Suppressor macrophage treated with lipopolysaccharide for 4 hours (primary cell): ENCODE data around the gene ADGRB2.

Source experiments
- DNase-seq: peaks from one replicate; pipeline ENCODE4 v3.0.0-alpha.2; 2020

ADGRB2 gene, protein sequence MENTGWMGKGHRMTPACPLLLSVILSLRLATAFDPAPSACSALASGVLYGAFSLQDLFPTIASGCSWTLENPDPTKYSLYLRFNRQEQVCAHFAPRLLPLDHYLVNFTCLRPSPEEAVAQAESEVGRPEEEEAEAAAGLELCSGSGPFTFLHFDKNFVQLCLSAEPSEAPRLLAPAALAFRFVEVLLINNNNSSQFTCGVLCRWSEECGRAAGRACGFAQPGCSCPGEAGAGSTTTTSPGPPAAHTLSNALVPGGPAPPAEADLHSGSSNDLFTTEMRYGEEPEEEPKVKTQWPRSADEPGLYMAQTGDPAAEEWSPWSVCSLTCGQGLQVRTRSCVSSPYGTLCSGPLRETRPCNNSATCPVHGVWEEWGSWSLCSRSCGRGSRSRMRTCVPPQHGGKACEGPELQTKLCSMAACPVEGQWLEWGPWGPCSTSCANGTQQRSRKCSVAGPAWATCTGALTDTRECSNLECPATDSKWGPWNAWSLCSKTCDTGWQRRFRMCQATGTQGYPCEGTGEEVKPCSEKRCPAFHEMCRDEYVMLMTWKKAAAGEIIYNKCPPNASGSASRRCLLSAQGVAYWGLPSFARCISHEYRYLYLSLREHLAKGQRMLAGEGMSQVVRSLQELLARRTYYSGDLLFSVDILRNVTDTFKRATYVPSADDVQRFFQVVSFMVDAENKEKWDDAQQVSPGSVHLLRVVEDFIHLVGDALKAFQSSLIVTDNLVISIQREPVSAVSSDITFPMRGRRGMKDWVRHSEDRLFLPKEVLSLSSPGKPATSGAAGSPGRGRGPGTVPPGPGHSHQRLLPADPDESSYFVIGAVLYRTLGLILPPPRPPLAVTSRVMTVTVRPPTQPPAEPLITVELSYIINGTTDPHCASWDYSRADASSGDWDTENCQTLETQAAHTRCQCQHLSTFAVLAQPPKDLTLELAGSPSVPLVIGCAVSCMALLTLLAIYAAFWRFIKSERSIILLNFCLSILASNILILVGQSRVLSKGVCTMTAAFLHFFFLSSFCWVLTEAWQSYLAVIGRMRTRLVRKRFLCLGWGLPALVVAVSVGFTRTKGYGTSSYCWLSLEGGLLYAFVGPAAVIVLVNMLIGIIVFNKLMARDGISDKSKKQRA (N-terminal part only)

DNA sequence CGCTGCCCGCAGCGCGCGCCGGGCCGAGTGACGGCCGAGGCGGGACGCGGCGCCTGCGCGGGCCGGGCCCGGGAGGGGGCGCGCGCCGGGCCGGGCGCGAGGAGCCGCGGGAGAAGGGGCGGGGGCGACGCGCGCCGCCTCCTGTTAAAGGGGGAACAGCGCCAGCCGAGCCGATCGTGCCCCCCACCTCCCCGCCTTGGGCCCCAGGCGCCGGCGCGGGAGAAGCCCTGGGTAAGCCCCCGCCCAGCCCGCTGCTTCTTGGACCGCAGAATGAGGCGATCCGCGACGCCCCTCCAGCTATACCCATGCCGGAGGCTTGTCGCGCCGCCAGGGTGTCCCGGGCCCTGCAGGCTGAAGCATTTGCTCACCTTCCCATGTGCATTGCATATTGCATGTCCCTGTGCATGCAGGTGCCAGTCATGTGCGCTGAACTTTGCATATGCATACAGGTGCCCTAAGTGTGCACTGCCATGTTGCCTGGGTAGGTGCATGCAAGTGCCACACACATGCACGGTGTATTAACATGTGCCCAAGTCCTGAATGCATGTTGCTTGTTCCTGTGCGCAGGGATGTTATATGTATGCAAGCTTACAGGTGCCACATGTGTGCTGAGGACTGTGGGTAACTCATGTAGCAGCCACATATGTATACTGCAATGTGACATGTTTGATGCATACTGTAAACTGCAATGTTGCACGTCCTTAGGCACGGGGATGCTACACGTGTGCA lies at the start of gene ADGRB2:
TSS of gene ADGRB2 (minus strand) at position 29 of the 729 bp plus-strand sequence. CDS start 7,119 bp downstream, outside the sequence.
- no peak for DNase-seq

DNA sequence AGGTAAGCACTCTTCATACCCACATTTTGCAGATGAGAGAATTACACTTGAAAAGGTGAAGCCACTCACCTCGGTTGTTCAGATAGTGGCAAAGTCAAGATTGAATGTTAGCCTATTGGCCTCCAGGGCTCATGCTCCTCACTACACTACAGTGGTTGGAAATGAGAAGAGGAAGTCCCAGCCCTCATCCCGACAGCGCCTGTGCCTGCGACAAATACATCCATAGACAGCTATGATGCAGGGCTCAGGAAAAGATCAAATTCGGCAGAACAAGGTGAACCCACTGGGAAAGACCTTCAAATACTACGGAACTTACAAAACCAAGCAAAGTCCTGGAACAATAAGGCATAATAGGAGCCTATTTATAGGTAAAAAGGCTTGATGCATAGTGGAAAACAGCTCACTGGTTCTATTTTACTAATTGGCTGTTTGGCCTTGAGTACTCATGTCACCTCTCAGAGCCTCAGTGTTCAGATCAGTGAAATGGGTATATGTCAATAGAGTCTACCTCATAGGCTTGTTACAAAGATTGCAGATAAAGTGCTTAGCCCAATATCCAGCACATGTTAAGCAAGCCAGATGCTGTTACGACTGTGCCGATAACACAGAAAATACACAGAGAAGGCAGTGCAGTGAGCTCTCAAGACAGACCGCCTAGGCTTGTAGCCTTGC lies 48.2 kb upstream of the ADGRB2 start:
- no peak for DNase-seq

DNA sequence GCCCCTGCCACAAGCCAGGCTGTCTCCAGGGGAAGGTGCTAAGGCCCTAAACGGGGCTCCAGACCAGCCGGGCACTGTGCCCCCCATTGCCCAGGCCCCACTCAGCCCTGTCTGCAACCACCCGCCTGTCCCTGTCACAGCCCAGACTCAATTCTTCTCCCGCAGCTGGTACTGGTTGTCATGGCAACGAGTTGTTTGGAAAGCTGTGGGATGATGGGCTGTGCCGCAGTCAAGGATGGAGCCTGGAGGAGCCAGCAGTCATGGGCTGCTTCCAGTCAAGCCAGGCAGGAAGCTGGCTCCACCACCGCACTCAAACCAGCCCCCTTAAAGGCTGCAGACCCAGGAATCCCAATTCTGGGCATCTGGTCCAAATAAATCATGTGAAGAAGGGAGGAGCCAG lies 47.5 kb upstream of the ADGRB2 start:
- no peak for DNase-seq

DNA sequence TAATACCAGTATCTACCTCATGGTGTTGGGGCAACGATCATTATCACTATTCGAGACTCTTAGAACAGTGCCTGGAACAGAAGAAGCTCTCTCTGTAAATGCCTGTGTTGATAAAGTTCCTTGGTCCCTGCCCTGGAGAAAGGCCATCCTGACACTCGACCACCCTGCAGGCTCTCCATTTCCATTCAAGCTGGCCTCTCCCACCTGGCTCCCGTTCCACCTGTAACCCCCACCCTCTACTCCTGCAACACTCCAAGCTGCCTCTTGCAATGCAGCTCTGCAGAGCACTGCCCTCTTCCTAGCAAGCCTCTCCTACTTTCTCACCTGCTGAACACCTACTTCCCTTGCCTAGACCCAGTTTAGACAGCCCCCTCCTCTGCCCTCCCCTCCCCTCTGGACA lies 45.6 kb upstream of the ADGRB2 start:
- no peak for DNase-seq

DNA sequence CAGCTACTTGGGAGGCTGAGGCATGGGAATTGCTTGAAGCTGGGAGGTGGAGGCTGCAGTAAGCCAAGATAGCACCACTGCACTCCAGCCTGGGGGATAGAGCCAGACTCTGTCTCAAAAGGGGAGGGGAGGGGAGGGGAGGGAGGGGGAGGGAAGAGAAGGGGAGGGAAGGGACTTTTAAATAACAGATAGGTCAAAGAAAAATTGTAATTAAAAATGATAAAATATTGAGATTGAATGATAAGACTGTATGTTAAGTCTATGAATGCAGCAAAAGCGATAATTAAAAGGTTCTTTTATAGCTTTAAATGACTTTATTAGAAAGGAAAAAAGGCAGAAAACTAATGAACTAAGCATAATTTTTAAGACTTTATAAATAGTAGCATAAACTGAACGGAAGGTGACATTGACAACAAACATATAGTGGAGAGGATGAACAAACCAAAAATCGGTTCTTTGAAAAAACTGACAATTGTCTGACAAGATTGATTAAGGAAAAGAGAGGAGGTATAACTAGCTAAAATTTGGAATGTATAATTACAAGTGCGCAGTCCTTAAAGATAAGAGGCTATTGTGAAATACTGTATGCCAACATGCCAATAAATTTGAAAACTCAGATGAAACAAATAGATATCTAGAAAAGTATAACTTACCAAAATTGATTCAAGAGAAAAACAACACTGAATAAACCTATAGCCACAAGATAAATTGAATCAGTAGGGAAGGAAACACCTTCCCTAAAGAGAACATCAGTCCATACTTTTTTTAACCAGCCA lies 43.3 kb upstream of the ADGRB2 start:
- DNase-seq = no peak

DNA sequence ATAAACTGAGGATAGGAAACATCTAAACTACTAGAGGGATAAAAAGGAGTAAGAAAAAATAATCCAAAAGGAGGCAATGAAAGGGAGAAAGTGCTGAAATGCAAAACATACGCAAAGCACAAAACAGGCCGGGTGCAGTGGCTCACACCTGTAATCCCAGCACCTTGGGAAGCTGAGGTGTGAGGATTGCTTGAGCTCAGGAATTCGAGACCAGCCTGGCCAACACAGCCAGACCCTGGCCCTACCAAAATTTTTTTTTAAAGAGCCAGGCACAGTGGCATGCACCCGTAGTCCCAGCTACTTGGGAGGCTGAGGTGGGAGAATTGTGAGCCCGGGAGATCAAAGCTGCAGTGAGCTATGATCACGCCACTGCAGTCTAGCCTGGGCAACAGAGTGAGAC lies 41.2 kb upstream of the ADGRB2 start:
- DNase-seq = no peak

DNA sequence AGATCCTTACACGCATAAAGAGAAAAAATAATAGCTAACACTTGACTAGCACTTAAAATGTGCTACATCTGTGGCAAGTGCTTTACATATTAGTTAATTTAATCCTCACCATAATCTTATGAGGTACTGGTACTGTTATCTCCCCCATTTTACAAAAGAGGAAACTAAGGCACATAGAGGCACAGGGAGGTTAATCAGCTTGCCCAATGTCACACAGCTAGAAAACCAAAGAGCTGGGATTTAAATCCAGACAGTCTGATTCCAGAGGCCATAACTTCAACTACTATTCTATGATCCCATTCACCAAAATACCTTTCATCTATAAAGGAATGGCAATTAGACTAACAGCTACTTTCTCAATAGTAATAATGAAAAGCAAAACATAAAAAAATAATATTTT lies 40.0 kb upstream of the ADGRB2 start:
- no peak for DNase-seq

DNA sequence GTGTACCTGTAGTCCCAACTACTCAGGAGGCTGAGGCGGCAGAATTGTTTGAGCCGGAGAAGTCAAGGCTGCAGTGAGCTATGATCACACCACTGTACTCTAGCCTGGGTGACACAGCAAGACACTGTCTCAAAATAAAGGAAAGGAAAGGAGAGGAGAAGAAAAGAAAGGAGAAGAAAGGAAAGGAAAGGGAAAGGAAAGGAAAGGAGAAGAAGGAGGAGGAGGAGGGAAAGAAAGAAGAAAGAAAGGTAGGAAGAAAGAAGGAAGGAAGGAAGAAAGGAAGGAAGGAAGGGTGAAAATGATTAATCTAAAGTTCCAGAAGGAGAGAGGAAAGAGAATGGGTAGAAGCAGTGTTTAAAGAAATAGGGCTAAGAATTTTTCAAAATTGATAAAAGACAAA lies 39.5 kb upstream of the ADGRB2 start:
- no peak for DNase-seq

DNA sequence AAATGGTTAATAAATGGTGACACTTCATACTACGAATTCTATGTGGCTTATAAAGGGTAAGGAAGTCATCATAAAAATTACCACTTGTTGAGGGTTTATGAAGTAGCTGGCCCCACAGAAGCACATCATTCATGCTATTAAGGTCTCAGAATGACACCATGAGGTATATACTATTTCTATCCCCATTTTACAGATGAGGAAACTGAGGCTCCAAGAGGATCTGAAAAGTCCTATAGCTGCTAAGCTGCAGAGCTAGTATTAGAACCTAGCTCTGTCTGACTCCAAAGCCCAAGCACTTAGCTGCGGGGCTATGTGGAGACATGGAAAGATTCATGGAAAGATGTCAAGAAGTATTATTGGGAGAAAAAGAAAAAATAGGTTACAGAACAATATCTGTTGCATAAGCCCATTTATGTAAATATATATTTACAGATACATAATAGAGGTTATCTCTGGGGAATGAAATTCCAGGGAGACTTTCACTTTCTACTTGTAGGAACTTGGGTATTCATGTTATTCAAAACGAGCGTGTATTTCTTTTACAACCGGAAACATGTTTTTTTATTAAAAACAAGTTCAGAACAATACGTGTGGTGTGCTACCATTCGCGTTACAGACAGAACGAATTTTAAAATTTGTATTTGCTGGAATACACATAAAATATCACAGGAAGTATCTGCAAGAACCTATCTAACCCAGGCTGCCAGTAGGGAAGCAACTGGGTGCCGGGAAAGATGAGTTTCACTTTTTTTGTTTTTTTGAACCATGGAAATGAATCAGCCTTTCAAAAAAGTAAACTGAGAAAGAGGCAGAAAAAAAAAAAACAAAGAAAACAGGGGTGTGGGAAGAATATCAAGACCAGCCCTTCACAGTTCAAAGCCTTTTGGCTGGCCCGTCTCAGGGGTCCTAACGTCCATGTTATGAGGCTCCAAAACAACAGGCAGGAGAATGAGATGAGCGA lies 38.3 kb upstream of the ADGRB2 start:
- peak; percentile 37 for DNase-seq

DNA sequence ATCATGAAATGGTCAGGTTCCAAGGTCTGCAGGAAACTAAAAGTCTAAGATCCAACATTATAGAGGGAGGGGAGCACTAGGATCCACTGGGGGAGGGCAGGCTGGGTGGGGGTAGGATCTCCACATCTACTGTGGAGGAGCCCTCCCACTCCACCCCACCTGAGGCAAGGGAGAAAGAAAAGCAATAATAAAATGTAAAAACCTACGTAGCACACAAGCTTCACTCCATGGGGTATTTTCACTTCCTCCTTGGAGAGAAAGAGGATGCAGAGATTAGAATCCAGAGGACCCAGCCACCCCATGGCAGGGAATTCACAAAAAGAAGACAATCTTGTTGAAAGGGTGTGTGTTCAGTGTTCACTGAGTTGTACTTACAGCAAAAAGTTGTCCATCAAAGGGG lies 37.3 kb upstream of the ADGRB2 start:
- peak; percentile 64 for DNase-seq

DNA sequence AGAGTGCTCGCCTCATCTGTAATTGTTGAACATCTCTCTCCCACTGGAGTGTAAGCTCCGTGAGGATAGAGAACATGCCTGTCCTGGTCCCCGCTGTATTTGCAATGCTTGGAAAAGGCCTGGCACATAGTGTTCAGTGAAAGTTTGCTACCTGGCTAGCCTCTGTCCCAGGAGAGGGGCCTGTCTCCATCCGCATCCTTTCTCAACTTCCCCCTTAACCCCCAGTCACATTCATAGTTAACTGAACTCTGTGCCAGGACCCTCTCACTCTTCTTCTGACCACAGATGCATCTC lies 36.5 kb upstream of the ADGRB2 start:
- DNase-seq = no peak

DNA sequence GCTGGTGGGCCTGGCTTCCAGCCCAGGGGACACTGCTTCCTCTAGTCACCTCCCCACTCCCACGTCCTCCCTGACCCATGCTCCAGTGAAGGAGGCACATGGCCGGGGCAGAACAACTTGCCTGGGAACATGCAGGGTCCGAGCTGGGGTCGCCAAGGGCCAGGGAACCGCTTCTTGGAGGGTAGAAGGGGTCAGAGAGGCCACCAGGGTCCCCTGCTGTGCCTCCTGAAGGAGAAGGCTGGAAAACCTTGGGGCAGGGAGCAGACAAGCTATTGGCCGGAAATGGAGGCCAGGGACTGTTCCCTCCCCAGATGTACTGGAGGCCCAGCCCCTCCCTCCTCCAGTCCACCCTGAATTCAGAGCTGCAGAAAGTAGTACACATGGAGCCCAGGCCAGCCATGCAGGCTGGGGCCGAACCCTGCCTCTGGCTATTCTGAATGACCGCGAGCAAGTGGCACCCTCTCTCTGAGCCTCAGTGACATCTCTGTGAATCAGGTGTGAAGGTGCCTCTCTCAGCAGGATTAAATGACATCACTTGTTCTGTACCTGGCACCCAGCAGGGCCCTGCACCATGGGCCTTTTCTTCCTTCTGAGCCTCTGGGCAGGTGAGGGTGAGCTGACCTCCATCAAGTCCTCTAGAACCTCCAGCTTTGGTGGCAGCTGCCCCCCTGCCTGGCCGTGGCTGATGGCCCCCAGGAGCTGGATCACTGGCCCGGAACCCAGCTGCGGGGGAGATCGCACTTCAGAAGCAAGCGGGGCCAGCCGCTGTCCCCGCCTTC lies 35.9 kb upstream of the ADGRB2 start:
- no peak for DNase-seq

DNA sequence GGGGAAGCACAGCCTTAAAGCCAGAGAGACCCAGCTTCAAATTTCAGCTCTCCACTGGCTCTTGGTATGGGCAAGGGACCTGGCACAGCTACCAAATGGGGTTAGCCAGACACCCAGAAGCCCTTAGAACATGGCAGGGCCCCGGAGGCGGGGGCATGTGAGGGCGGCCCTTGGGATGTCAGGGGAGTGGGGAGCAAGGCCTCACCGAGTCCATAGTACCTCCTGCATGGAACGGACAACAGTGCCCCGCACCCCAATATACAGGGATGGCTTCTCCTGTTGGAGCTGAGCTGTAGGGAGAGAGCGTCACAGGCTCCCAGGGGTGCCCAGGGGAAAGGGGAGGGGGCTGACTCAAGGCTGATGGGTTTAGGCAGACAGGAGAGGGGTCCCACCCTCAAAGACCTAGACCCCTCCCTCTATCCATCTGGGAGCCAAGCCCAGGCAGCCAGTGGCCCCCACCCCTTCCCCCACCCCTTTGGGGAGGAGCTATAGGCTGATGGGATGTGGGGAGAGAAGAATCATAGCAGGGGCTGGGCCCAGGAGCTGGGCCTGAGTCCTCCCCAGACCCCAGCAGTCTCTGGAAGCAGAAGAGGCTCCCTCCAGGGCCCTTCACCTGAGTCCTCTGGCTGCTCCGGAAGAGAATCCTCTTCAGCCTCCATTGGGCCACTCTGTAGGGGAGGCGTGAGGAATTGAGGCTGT lies 35.2 kb upstream of the ADGRB2 start:
- DNase-seq = no peak

DNA sequence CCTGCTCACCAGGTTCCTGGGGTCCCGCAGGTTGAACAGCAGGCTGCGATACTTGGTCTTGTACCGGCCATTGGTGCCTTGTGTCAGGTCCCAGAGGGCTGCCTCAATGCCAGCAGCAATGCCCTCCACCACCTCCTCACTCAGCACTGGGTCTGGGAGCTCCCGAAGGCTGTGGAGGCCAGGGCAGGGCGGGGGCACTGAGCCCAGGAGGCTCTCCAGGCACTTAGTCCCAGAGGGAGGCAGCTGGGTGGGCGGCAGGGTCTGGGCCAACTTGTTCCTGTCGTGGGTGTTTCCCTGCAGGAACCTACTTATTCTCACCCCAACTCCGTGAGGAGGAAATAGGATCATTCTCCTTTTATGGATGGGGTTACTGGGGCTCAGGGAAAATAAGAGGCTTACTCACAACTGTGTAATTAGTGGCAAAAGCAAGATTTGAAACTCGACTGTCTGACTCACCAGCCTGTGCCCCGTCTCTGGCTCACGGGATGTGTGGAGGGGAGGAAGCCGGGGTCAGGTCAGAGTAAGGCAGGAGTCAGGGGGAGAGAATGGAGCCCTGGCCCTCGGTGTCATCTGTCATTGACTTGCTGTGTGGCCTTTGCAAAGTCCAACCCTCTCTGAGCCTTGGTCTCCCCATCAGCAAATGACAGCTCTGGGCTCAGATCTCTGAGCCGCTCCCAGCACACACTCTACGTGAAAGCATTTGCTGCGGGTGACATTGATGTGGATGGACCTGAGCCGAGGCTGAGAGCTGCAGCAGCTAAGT lies 34.5 kb upstream of the ADGRB2 start:
- DNase-seq = peak; percentile 90

DNA sequence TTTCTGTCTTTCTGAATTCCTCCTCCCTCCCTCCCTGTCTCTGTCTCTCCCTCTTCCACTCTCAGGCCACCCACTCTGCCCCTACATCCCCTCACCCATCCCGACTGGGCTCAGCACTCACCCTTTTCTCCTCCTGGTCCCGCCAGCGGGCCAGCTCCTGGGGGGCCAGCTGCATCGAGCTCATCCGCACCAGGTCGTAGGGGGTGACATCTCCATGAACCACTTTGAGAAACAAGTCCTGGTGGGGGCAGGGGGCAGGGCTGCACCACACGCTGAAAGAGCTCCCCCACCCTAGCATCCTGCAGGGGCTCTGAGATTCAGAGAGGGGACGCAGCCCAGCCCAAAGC lies 33.9 kb upstream of the ADGRB2 start:
- no peak for DNase-seq

DNA sequence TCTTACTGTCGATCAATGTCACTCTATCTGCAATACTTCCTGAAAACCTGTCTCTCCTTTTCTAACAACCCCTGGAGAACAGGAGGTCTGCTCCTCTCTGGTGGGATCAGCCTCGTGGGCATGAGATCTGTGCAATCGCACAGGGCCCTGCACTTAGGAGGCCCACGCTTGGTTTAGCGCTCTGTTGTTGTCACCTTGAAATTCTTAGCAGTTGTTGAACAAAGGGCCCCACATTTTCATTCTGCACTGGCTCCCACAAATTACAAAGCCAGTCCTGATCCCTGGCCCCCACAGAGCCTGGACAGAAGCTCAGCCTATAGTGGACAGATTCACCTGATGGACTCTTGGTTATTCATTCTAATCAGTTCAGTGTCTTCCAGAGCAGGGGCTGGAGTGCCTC lies 33.1 kb upstream of the ADGRB2 start:
- DNase-seq = no peak

DNA sequence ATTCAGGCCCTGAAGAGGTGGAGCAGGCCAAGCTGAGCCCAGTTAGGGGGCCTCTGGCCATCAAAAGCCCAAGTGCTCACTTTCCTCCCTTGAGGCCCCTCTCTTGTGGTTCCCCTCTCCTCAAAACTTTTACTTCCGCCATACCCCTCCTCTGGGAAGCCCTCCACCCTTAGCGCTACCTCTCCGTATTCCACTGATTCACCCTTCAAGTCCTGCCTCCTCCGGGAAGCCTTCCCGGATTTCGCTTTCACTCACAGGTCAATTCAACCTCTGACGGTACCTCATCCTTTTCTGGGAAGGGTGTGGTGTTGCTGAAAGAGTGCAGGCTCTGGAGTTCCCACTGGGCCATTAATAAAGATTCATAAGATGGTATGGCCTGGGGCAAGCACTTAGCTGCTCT lies 32.6 kb upstream of the ADGRB2 start:
- no peak for DNase-seq
